ENCODE data around the gene PTPRD. TPM values are rescaled to one million over a fixed set of nuclear protein-coding genes. Genes with fewer than 3 reads are reported as not detected.

Gene PTPRD
- total and polyA plus RNA-seq, 2 experiments from 2014 or later, result 11.5 to 58.0 TPM

DNA sequence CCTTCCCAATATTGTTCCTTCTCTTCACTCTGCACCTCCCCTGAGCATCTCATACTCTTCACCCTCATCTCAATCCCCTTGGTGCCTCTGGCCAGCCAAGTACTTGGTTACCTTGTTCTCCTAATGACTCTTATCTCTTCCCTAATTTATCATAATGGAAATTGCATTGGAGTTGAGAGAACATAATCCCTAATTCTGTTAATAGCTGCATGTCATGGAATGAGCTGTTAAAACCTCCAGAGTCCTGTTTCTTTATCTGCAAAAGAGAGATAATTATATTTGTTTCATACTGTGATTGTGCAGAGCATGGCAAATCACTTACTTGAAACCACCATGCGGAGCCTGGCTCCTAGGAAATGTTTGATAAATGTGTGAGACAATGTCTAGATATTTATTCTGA is 1738.3 kb downstream of the PTPRD start (continued):
- TF ChIP-seq, protein P1, sequence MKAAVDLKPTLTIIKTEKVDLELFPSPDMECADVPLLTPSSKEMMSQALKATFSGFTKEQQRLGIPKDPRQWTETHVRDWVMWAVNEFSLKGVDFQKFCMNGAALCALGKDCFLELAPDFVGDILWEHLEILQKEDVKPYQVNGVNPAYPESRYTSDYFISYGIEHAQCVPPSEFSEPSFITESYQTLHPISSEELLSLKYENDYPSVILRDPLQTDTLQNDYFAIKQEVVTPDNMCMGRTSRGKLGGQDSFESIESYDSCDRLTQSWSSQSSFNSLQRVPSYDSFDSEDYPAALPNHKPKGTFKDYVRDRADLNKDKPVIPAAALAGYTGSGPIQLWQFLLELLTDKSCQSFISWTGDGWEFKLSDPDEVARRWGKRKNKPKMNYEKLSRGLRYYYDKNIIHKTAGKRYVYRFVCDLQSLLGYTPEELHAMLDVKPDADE (IDR thresholded peaks at IDR 0.05), result no peak
- TF ChIP-seq CREB1 (CRISPR knock-in tag; IDR thresholded peaks at IDR 0.05; ENCODE audit: low read depth) (no peak), STAT1 (IDR thresholded peaks at IDR 0.05; ENCODE audit: unreplicated experiment) (no peak), ZNF331 (CRISPR knock-in tag; IDR thresholded peaks at IDR 0.05; ENCODE audit: low read depth) (no peak), ZNF114 (CRISPR knock-in tag; IDR thresholded peaks at IDR 0.05) (no peak)
- TF ChIP-seq, protein P2, sequence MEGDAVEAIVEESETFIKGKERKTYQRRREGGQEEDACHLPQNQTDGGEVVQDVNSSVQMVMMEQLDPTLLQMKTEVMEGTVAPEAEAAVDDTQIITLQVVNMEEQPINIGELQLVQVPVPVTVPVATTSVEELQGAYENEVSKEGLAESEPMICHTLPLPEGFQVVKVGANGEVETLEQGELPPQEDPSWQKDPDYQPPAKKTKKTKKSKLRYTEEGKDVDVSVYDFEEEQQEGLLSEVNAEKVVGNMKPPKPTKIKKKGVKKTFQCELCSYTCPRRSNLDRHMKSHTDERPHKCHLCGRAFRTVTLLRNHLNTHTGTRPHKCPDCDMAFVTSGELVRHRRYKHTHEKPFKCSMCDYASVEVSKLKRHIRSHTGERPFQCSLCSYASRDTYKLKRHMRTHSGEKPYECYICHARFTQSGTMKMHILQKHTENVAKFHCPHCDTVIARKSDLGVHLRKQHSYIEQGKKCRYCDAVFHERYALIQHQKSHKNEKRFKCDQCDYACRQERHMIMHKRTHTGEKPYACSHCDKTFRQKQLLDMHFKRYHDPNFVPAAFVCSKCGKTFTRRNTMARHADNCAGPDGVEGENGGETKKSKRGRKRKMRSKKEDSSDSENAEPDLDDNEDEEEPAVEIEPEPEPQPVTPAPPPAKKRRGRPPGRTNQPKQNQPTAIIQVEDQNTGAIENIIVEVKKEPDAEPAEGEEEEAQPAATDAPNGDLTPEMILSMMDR (conservative IDR thresholded peaks at IDR 0.05; ENCODE audit: low read depth in 2 of 2), result no peak
- TF ChIP-seq, protein P3, sequence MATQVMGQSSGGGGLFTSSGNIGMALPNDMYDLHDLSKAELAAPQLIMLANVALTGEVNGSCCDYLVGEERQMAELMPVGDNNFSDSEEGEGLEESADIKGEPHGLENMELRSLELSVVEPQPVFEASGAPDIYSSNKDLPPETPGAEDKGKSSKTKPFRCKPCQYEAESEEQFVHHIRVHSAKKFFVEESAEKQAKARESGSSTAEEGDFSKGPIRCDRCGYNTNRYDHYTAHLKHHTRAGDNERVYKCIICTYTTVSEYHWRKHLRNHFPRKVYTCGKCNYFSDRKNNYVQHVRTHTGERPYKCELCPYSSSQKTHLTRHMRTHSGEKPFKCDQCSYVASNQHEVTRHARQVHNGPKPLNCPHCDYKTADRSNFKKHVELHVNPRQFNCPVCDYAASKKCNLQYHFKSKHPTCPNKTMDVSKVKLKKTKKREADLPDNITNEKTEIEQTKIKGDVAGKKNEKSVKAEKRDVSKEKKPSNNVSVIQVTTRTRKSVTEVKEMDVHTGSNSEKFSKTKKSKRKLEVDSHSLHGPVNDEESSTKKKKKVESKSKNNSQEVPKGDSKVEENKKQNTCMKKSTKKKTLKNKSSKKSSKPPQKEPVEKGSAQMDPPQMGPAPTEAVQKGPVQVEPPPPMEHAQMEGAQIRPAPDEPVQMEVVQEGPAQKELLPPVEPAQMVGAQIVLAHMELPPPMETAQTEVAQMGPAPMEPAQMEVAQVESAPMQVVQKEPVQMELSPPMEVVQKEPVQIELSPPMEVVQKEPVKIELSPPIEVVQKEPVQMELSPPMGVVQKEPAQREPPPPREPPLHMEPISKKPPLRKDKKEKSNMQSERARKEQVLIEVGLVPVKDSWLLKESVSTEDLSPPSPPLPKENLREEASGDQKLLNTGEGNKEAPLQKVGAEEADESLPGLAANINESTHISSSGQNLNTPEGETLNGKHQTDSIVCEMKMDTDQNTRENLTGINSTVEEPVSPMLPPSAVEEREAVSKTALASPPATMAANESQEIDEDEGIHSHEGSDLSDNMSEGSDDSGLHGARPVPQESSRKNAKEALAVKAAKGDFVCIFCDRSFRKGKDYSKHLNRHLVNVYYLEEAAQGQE (IDR thresholded peaks at IDR 0.05; ENCODE audit: unreplicated experiment), result no peak

DNA sequence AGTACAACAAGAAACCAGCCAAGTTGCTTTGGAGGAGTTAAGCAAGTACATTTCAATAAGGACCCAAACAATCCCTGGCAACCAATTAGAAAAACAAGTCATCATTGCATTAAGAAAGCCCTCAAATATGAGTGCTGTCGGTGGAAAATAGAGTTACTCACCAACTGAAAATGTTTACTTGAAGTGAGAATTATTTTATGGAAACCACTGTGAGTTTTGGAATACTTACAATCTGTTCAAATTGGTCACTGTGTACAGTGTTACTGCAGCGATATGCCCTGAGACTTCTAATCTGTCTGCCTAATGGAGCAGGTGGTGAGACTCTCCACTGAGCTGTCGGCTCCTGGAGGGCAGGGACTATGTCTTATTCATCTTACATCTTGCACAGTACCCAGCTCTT is 1740.0 kb downstream of the PTPRD start:
- Histone ChIP-seq H3K79me2 (replicated peaks; ENCODE audit: insufficient read depth) (no peaks in the 10 kb centered on the region), H3K4me2 (no peak overlapping the region), H4K20me1 (replicated peaks; ENCODE audit: insufficient read depth) (no peaks in the 10 kb centered on the region), H3K9me2 (ENCODE audit: insufficient read depth) (no peaks in the 10 kb centered on the region), H2AFZ (no peak overlapping the region), H3K4me1 (ENCODE audit: insufficient read depth) (0 out of 2 replicates have a peak, but pooled peaks cover 5% of the 10 kb centered on the region), H3K27ac (ENCODE audit: low read depth) (no peak overlapping the region), H3K36me3 (ENCODE audit: insufficient read depth) (no peaks in the 10 kb centered on the region), H3F3A (replicated peaks; ENCODE audit: low read depth) (no peaks in the 10 kb centered on the region), H3K27me3 (ENCODE audit: insufficient read depth) (no peaks in the 10 kb centered on the region), H3K4me3 (no peak overlapping the region)
- peaks cover 18% of the 10 kb centered on the region; the same call in 2 of the 3 replicates for H3K4me1 Mint-ChIP-seq
- no peak overlapping the region for H3K27ac Mint-ChIP-seq
- no peaks in the 10 kb centered on the region for H3K36me3 Mint-ChIP-seq (ENCODE audit: low read depth)
- DNase-seq (ENCODE audit: low spot score) (no peak), ATAC-seq (no peak)
- H3K9me3 Mint-ChIP-seq, result no peaks in the 10 kb centered on the region
- H3K4me3 Mint-ChIP-seq, result no peak overlapping the region
- H3K27me3 Mint-ChIP-seq (ENCODE audit: insufficient read depth, low read depth, poor library complexity), result no peaks in the 10 kb centered on the region
- TF ChIP-seq, protein P2 (conservative IDR thresholded peaks at IDR 0.05; ENCODE audit: low read depth in 2 of 2), result no peak
- no peak for TF ChIP-seq POLR2AphosphoS5 (IDR thresholded peaks at IDR 0.05; ENCODE audit: low read depth)
- TF ChIP-seq, protein P4, sequence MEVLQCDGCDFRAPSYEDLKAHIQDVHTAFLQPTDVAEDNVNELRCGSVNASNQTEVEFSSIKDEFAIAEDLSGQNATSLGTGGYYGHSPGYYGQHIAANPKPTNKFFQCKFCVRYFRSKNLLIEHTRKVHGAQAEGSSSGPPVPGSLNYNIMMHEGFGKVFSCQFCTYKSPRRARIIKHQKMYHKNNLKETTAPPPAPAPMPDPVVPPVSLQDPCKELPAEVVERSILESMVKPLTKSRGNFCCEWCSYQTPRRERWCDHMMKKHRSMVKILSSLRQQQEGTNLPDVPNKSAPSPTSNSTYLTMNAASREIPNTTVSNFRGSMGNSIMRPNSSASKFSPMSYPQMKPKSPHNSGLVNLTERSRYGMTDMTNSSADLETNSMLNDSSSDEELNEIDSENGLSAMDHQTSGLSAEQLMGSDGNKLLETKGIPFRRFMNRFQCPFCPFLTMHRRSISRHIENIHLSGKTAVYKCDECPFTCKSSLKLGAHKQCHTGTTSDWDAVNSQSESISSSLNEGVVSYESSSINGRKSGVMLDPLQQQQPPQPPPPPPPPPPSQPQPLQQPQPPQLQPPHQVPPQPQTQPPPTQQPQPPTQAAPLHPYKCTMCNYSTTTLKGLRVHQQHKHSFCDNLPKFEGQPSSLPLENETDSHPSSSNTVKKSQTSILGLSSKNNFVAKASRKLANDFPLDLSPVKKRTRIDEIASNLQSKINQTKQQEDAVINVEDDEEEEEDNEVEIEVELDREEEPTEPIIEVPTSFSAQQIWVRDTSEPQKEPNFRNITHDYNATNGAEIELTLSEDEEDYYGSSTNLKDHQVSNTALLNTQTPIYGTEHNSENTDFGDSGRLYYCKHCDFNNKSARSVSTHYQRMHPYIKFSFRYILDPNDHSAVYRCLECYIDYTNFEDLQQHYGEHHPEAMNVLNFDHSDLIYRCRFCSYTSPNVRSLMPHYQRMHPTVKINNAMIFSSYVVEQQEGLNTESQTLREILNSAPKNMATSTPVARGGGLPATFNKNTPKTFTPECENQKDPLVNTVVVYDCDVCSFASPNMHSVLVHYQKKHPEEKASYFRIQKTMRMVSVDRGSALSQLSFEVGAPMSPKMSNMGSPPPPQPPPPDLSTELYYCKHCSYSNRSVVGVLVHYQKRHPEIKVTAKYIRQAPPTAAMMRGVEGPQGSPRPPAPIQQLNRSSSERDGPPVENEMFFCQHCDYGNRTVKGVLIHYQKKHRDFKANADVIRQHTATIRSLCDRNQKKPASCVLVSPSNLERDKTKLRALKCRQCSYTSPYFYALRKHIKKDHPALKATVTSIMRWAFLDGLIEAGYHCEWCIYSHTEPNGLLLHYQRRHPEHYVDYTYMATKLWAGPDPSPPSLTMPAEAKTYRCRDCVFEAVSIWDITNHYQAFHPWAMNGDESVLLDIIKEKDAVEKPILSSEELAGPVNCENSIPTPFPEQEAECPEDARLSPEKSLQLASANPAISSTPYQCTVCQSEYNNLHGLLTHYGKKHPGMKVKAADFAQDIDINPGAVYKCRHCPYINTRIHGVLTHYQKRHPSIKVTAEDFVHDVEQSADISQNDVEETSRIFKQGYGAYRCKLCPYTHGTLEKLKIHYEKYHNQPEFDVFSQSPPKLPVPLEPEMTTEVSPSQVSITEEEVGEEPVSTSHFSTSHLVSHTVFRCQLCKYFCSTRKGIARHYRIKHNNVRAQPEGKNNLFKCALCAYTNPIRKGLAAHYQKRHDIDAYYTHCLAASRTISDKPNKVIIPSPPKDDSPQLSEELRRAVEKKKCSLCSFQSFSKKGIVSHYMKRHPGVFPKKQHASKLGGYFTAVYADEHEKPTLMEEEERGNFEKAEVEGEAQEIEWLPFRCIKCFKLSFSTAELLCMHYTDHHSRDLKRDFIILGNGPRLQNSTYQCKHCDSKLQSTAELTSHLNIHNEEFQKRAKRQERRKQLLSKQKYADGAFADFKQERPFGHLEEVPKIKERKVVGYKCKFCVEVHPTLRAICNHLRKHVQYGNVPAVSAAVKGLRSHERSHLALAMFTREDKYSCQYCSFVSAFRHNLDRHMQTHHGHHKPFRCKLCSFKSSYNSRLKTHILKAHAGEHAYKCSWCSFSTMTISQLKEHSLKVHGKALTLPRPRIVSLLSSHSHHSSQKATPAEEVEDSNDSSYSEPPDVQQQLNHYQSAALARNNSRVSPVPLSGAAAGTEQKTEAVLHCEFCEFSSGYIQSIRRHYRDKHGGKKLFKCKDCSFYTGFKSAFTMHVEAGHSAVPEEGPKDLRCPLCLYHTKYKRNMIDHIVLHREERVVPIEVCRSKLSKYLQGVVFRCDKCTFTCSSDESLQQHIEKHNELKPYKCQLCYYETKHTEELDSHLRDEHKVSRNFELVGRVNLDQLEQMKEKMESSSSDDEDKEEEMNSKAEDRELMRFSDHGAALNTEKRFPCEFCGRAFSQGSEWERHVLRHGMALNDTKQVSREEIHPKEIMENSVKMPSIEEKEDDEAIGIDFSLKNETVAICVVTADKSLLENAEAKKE (CRISPR knock-in tag; IDR thresholded peaks at IDR 0.05), result no peak
